HG02938 (cell line): Measurements from ENCODE around the gene CTSH.
"Not testable (repeated sequence)": the region's sequence is repeated elsewhere in the genome, so short reads cannot be mapped to it uniquely, and the experiment has no call there.

Experiments used
- ATAC-seq: cut with Tn5 transposase; IDR thresholded peaks from one replicate; pipeline ENCODE4 v1.9.1; 2021; ENCODE audit warnings: mild to moderate bottlenecking, moderate library complexity; ENCODE audit not compliant: unreplicated experiment

CTSH gene

DNA sequence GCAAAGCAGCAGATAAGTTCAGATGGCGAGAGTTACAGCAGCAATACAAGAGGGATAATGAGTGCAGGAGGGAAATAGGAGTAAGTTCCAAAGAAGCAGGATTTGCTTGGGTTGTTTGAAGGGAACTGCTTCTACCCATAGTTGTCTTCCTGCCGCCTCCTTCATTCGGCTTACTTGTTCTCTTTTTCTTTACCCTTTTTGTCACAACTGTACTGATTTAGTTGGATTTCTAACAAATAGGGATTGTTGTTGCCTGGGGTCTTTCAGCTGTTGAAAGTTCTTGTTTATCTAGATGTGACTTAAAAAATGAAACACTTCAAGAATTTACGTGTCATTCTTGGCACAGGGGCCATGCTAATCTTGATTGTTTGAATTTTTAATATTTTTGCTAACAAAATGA lies 46.3 kb downstream of the CTSH start:
- ATAC-seq = no peak

DNA sequence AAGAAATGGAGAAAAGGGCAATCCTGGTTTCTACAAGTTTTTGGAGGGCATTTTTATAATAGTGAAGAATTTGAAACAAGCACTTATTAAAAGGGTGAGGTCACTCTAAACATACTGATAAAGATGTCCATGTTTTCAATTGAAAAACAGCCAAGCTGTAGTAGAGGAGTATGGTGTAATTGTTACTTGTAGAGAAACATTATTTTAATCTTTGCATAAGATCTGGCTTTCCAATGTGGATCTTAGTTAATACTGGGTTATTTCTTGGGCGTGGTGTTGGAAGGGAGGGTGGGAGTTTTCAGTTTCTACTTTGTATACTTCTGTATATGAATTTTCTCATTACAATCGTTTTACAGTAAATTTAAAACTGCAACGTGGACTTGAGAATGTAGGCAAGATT lies 49.4 kb downstream of the CTSH start:
- ATAC-seq = no peak

DNA sequence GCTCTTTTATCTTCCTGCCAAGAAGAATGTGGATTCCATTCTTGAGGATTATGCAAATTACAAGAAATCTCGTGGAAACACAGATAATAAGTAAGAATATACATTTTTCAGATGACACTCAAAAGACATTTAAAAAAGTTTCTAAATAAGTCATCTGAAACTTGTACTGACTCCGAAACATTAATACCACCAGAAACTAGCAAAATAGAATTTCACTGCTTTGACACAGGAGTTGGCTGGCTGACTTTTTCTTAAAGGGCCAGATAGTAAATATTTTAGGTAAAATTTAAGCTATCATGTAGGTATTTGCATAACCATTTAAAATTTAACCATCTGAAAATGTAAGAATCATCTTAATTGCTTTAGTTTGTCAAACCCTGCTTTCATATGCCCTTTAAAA lies 51.3 kb downstream of the CTSH start:
- ATAC-seq = no peak

DNA sequence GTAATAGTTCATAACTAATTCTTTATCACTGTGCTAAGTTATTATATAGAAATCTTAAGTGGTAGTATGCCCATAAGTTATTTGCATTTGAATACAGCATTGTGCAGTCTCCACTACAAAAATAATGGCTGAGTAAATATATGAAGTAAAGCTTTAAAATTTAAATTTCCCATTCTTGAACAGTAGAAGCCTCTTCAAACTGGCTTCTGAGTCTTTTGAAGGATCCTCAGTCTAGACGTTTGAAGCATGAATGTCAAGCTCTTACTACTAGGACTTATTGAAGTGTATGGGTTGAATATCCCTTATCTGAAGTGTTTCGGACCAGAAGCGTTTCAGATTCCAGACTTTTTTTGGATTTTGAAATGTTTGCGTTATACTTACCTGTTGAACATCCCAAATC lies 55.8 kb downstream of the CTSH start:
- ATAC-seq = no peak

DNA sequence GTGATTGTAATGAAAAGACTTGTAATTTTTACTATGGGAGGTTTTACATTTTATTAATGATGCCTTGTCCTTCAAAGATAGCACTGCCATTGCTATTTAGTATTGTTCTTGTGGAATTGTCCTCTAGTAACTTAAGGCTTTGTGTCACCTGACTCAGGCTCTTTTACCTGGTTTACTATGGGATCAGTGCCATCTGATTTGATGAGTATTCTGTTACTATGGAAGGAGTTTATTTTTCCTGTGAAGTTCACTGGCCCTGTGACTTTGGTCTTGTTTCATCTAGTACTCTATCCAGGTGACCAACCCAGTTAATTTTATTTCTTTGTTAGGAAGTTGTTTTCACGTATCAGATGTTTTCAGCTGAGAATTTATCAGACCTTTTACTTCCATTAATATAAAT lies 63.2 kb downstream of the CTSH start:
- no peak for ATAC-seq

DNA sequence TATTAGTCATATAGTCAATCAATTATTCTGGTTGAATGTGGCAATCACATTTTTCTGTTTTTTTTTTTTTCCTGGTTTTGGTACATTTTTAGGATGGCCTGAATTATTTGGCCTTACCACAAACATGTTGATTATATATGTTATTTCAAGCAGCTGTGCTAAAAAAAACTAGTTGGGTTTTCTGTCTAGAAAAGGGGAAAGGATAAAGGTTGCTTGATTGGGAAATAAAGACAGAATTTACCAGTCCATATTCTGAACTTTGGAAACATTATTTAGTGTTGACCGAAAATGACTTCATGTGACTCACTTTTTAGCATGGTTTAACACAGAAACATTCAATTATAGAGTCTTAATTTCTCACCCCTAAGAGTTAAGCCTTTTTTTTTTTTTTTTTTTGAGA lies 64.0 kb downstream of the CTSH start:
- ATAC-seq = no peak

DNA sequence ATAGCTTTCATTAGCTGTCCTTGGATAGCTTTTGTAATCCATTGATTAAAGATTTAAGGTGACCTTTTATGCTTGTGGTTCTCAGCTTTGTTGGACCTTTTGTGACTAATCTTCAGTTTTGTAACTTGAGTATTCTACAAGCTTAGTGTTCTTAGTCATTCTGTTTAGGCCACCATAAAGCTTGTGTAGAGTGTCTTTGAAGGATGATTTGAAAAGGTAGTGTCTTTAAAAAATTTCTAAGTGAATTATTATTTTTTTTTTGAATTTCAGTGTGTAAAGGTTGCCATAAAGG lies 64.7 kb downstream of the CTSH start:
- ATAC-seq = no peak

DNA sequence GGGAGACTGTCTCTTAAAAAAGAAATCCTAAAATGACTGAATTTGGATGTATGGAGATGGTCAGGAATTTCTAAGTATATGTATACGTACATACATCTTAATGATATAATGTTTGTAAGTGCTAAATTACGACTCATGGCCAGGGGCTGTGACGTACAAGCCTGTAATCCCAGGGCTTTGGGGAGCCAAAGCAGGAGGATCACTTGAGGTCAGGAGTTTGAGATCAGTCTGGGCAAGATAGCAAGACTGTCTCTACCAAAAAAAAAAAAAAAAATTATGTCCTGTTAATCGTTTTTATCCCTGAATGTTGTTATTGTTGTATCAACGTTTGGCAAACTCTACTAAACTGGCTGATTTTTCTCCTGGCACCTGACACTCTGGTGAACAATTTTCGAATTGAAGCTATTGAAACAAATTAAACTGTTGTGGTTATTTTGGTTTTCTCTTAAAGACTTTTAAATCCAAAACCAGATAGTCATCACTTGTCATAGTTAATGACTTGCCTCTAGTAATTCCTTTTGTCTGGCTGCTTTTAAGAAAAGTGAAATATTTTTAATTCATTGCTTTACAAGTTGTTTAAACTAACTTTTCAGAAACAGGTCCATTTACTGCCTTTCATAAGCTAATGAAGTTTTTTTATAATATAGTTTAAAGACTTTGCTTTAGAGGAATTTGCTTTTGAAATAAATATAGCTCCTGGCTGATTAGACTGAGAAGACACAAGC lies 65.2 kb downstream of the CTSH start:
- ATAC-seq = no peak

DNA sequence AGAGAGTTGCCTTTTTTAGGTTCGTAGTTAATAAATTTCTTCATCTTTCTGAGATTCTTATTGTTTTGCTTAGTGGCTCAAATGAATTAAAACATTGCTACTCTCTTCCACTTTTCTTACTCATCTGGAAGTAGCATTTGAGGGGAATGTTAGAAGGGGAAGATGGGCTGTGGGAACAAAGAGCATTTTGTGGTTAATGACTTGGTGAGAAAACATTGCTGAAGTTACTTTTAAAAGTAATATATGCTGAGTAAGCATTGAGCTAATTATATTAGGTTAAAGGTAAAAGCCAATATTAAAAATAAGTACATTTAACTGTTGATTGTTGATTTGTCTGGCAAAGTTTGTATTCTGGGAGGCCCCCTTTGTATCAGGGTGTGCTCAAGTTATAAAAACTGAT lies 66.5 kb downstream of the CTSH start:
- no peak for ATAC-seq

DNA sequence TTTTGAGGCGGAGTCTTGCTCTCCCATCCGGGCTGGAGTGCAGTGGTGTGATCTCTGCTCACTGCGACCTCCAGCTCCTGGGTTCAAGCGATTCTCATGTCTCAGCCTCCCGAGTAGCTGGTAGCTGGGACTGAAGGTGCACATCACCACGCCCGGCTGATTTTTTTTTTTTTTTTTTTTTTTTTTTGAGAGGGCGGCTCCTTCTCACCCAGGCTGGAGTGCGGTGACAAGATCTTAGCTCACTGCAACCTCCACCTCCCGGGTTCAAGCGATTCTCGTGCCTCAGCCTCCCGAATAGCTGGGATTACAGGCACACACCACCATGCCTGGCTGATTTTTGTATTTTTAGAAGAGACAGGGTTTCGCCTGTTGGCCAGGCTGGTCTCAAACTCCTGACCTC lies 67.9 kb downstream of the CTSH start:
- not testable (repeated sequence) for ATAC-seq

DNA sequence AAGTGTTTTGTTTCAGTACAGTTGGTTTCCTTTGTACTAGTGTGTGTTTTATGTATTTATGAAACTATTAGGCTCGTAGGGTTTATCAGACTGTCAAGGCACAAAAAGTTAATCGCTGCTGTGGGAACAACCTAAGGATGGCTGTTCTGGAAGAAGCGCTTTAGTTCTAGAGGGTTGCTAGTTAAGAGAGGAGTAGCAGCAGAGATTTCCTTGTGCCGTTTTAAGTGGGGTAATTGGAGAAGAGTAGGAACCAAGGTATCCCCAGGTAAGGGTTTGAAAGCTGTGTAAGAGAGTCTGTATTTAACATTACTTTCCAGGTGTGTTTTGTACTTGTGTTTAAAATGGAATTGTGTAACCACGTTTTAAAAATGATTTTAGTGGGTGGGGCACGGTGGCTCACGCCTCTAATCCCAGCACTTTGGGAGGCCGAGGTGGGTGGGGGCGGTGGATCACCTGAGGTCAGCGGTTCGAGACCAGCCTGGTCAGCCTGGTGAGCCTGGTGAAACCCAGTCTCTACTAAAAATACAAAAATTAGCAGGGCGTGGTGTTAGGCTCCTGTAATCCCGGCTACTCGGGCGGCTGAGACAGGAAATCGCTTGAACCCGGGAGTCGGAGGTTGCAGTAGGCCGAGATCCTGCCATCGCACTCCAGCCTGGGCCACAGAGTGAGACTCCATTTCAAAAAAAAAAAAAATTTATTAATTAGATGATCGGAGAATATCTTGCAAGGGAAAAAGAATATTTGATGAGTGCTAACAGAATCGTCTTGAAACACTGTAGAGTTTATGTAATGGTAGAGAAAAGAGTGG lies 69.5 kb downstream of the CTSH start:
- ATAC-seq = no peak

DNA sequence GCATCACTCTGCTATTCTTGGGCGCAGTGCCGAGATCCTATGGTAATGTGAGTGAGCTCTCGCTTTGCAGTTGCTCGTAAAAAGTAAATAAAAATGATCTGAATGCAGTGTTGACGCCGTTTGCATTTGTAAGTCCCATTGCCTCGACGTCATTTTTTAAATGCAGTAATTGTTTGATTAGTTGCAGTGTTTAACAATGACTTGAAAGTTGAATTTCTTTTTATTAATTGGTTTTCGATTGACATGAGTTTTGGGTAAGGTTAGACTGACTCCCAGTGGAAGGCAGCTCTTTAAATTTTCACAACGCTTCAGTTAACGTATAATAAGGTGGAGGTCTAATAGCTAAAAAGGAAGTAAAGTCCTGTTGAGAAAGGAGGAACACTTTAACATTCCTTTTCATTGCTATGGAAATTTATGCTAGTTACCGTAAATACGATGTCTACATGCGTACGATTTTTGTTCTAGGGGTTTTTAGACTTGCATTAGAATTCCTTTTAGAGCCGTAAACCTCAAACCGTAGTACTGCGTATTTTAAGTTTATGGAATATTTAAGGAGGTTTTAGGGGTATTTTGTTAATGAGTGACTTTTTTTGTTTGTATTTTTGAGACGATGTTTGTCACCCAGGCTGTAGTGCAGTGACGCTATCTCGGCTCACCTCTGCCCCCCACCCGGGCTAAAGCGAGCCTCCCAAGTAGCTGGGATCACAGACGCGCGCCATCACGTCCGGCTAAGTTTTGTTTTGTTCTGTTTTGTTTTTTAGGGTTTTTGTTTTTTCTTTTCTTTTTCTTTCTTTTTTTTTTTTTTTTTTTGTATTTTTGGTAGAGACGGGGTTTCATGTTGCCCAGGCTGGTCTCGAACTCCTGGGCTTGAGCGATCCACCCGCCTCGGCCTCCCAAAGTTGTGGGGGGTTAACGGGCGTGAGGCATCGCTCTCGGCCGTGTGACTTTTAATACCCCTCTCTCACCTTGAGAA lies 70.8 kb downstream of the CTSH start:
- no peak for ATAC-seq

DNA sequence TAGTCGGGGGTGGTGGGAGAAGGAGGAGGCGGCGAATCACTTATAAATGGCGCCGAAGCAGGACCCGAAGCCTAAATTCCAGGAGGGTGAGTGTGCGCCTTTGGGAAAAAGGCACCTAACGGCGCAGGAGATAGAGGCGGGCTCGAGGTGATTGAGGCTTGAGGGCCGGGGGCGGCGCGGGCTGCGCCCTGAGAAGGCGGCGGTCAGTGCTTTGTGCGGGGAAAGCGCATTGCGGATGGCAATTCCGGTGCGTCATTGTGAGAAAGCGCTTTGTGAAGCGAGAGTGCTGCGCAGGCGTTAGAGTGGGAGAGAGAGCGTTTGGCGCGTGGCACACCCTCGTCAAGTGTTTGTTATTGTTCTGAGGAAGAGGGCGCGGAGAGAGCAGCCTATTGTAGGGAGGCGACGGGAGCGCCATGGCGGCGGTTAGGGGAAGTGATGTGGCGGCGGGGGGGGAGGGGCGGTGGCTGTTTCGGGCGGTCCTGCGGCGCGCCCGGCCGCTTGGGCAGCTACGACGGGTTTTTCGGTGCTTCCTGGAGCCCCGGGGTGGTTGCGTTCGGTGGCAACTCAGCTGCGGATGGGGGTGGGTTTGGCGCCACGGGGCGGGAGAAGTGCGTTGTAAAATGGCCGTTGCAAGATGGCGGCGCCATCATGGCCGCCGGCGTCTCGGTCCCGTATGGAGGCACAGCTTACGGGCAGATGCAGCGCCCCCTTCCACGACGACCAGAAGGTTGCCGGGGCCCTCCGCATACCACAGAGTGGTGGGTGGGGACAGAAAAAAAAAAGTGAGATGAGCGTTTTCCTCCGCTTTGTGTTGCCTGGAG lies 71.7 kb downstream of the CTSH start:
- peak; percentile 46 for ATAC-seq

DNA sequence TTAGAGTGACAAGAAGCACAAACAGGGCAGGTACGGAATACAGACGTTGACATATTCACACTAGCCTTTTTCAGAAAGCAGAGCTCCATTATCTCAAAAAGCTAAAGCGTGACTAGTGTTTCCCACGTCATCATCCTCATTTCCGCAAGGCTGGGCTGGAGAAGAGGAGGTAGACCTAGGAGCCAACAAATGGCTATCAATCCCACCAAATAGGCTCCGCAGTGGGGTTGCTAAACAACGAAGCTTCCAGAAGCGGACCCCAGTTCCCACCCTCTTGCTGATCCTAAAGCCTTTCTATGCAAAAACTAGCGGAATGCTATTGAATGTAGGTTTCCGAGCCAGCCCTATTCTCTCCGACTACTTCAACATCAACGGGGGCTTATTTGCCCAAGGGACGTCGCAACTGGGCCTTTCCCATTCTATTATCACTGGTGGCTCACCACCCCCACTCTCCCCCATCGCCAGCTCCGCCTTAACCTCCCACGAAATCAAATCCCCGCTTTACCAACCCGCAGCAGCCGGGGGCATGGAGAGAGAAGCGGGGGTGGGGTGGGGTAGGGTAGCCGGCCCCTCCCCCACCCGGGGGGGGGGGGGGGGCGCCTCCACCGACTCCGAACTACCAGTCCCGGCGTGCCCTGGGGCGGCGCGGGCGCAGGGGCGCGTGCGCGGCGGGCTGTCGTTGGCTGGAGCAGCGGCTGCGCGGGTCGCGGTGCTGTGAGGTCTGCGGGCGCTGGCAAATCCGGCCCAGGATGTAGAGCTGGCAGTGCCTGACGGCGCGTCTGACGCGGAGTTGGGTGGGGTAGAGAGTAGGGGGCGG lies 72.5 kb downstream of the CTSH start, which contains the start of gene MORF4L1:
TSS of gene MORF4L1 (plus strand) at position 736 of the 817 bp plus-strand sequence. CDS start 128 bp downstream, outside the sequence.
- peak; percentile 65 for ATAC-seq

DNA sequence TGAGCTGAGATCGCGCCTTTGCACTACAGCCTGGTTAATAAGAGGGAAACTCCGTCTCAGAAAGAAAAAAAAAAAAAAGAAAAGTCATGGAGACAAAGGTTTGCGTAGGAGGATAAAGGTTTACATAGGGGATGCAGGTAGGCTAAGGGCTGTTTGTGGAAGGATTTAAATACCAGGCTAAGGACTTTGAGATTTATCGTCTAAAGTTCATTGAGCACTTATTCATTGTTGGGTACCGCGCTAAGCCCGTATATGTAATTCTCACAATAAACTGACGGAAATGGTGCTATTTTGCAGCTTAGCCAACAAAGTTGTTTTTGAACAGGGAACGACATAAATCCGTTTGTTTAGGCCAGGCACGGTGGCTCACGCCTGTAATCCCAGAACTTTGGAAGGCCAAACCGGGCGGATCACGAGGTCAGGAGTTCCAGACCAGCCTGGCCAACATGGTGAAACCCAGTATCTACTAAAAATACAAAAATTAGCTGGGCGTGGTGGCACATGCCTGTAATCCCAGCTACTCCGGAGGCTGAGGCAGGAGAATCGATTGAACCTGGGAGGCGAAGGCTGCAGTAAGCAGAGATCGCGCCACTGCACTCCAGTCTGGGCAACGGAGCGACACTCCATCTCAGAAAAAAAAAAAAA lies 73.2 kb downstream of the CTSH start:
- not testable (repeated sequence) for ATAC-seq
